CD4-positive, alpha-beta memory T cell (primary cell): ENCODE measurements around the gene CDCA8. TPM values are rescaled to one million over a fixed set of nuclear protein-coding genes. Genes with fewer than 3 reads are reported as not detected.

Experiments
- CTCF ChIA-PET: fragments of 350-600 bp; sonication (Branson Sonifier 250); formaldehyde crosslinking; loops from one replicate; lab custom pipeline; 2021; ENCODE audit warnings: inconsistent platforms; ENCODE audit not compliant: partially characterized antibody; lab: Charles Lee
- POLR2A ChIA-PET: fragments of 350-600 bp; sonication (Branson Sonifier 250); formaldehyde crosslinking; loops from one replicate; lab custom pipeline; 2021; ENCODE audit not compliant: partially characterized antibody; lab: Charles Lee
- DNase-seq, 5 donors: peaks; one replicate each; pipeline versions ENCODE4 v3.0.0 to v3.0.0-alpha.2; 2020 to 2022; ENCODE audit warnings: mixed read lengths in 1 of 5
- H3K27ac ChIP-seq: one replicate; pipeline ENCODE4 v1.7.0; 2013; ENCODE audit warnings: low read depth, low read length
- H3K27me3 ChIP-seq: 2 replicates; pipeline ENCODE4 v1.7.0; 2013; ENCODE audit warnings: mild to moderate bottlenecking, low read length, moderate library complexity; ENCODE audit not compliant: insufficient read depth
- H3K36me3 ChIP-seq: 2 replicates; pipeline ENCODE4 v1.7.0; 2013; ENCODE audit warnings: mild to moderate bottlenecking, low read length, moderate library complexity; ENCODE audit not compliant: insufficient read depth
- H3K4me1 ChIP-seq: 2 replicates; pipeline ENCODE4 v1.7.0; 2013; ENCODE audit warnings: mild to moderate bottlenecking, low read length, moderate library complexity; ENCODE audit not compliant: insufficient read depth
- H3K4me3 ChIP-seq, 2 donors: one replicate each; pipeline ENCODE4 v1.7.0; 2013; ENCODE audit warnings: low read length in 2 of 2, mild to moderate bottlenecking in 1 of 2
- H3K9me3 ChIP-seq, 2 donors: one replicate each; pipeline ENCODE4 v1.7.0; 2013; ENCODE audit warnings: low read length in 2 of 2, control low read depth in 1 of 2; ENCODE audit not compliant: control insufficient read depth in 1 of 2
- H3K27ac Mint-ChIP-seq, 7 donors: one replicate each; pipeline ENCODE4 v1.8.0; 2020 to 2021; ENCODE audit warnings: mixed read lengths in 7 of 7, mild to moderate bottlenecking in 6 of 7, inconsistent platforms in 3 of 7, moderate library complexity in 3 of 7
- H3K27me3 Mint-ChIP-seq, 2 donors: one replicate each; pipeline ENCODE4 v1.8.0; 2020 to 2021; ENCODE audit warnings: mixed read lengths in 2 of 2
- H3K36me3 Mint-ChIP-seq, 2 donors: one replicate each; pipeline ENCODE4 v1.8.0; 2020 to 2021; ENCODE audit warnings: mixed read lengths in 2 of 2, inconsistent platforms in 1 of 2, mild to moderate bottlenecking in 1 of 2
- H3K4me1 Mint-ChIP-seq, 4 donors: one replicate each; pipeline ENCODE4 v1.8.0; 2020 to 2021; ENCODE audit warnings: mixed read lengths in 4 of 4, mild to moderate bottlenecking in 1 of 4
- H3K4me3 Mint-ChIP-seq, 8 donors: one replicate each; pipeline ENCODE4 v1.8.0; 2020 to 2021; ENCODE audit warnings: mixed read lengths in 8 of 8, mild to moderate bottlenecking in 7 of 8, moderate library complexity in 6 of 8, inconsistent platforms in 3 of 8
- H3K9me3 Mint-ChIP-seq, 8 donors: one replicate each; pipeline ENCODE4 v1.8.0; 2020 to 2021; ENCODE audit warnings: mixed read lengths in 8 of 8, mild to moderate bottlenecking in 5 of 8, inconsistent platforms in 3 of 8, moderate library complexity in 1 of 8
- intact Hi-C: fragments of 100-400 bp; cut with micrococcal nuclease; formaldehyde crosslinking; loops from one replicate; pipeline ENCODE4 v1.15.1; 2023
- polyA plus RNA-seq, 2 donors: library from polyadenylated mRNA; unstranded; fragments of 300-500 nt; fragmentation: Illumina TruSeq; gene quantifications; one replicate each; pipeline ENCODE4 v1.2.3, GENCODE V29; 2021
- total RNA-seq, 2 experiments: library from RNA; stranded (reverse); gene quantifications; one replicate each; pipeline ENCODE4 v1.2.3, GENCODE V29; 2021

Gene CDCA8
- total and polyA plus RNA-seq, 4 experiments from 2014 or later: 0.61 to 2.7 (median 1.3) TPM

DNA sequence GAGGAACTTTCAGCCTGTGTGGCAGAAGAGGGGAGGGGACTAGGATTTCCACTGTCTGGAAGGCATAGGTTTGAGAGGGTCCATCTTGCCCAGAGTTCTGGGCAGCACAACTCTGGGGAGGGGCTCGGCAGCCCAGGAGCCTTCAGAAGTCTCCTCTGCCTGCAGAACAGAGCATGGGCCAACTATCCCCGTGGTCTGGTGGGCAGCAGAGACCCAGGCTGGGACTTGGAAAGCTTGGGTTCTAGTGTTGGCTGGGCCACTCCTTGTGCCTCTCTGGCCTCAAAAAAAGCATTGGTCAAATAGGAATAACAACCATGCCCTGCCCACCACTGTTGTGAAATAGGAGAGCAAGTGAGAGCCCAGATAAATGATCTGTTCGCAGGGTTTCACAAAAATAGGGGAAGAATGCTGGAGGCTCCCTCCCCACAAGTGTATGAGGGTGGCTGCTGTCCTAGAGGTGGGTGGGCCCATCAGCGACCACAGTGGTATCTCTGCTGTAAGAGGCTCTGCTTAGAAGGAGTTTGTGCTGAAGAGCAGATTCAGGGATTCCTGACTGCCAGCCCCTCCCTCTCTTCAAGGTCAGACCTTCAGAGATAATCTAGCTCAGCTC lies 63.7 kb downstream of the CDCA8 start:
- Histone ChIP-seq H3K9me3 (no peaks in the 10 kb centered on the region), H3K27me3 (peaks cover 13% of the 10 kb centered on the region), H3K4me3 (no peak overlapping the region), H3K4me1 (no peaks in the 10 kb centered on the region), H3K27ac (no peak overlapping the region), H3K36me3 (no peaks in the 10 kb centered on the region)
- H3K27me3 Mint-ChIP-seq: peaks cover 18 to 22% of the 10 kb centered on the region in 2 donors
- CTCF ChIA-PET: no interaction called here
- POLR2A ChIA-PET: no interaction called here
- H3K4me3 Mint-ChIP-seq: peak overlapping the region in 1 of 8 donors; percentile 3
- peaks cover 2 to 8% (median 7%) of the 10 kb centered on the region in 4 donors for H3K4me1 Mint-ChIP-seq
- H3K36me3 Mint-ChIP-seq: no peaks in the 10 kb centered on the region
- H3K27ac Mint-ChIP-seq: no peak overlapping the region
- no peaks in the 10 kb centered on the region for H3K9me3 Mint-ChIP-seq
- intact Hi-C loops: no loop called here
- no peak for DNase-seq

Other genes starting within 250 kb of the CDCA8 start
- 10 to 100 TPM; 54.6 to 60.7 TPM for gene ZC3H12A, start 217.9 kb upstream of the CDCA8 start, total RNA-seq
- gene ZC3H12A, start 217.9 kb upstream of the CDCA8 start, polyA plus RNA-seq: 10 to 100 TPM; 10.6 to 19.9 TPM
- 10 to 100 TPM; 97.9 to 98.2 TPM for gene MEAF6, start 177.8 kb upstream of the CDCA8 start, total RNA-seq
- gene MEAF6, start 177.8 kb upstream of the CDCA8 start, polyA plus RNA-seq: 100 to 1,000 TPM; 132 to 221 TPM
- gene SNIP1, start 138.2 kb upstream of the CDCA8 start, total RNA-seq: 10 to 100 TPM; 29.8 to 30.2 TPM
- gene SNIP1, start 138.2 kb upstream of the CDCA8 start, polyA plus RNA-seq: 1 to 10 TPM; 2.1 to 7.1 TPM
- under 1 TPM in 1 of 2 experiments, not detected in 1; 0.25 TPM for gene DNALI1, start 135.6 kb upstream of the CDCA8 start, total RNA-seq
- under 1 TPM in 1 of 2 donors, not detected in 1; 0.69 TPM for gene DNALI1, start 135.6 kb upstream of the CDCA8 start, polyA plus RNA-seq
- 10 to 100 TPM; 33.9 to 37.1 TPM for gene GNL2, start 96.6 kb upstream of the CDCA8 start, total RNA-seq
- 10 to 100 TPM; 33.6 to 56.3 TPM for gene GNL2, start 96.6 kb upstream of the CDCA8 start, polyA plus RNA-seq
- not detected for gene RSPO1, start 57.6 kb upstream of the CDCA8 start, total RNA-seq
- gene RSPO1, start 57.6 kb upstream of the CDCA8 start, polyA plus RNA-seq: not detected
- gene EPHA10, start 72.6 kb downstream of the CDCA8 start, total RNA-seq: under 1 TPM in 1 of 2 experiments, not detected in 1; 0.36 TPM
- not detected for gene EPHA10, start 72.6 kb downstream of the CDCA8 start, polyA plus RNA-seq
- 1 to 10 TPM; 1.9 to 2.3 TPM for gene MANEAL, start 101.3 kb downstream of the CDCA8 start, total RNA-seq
- 1 to 10 TPM in 1 of 2 donors, under 1 TPM in 1; 0.58 to 1.3 TPM for gene MANEAL, start 101.3 kb downstream of the CDCA8 start, polyA plus RNA-seq
- 10 to 100 TPM; 12.4 to 13.9 TPM for gene C1orf122, start 115.3 kb downstream of the CDCA8 start, total RNA-seq
- 10 to 100 TPM; 21.9 to 28.9 TPM for gene C1orf122, start 115.3 kb downstream of the CDCA8 start, polyA plus RNA-seq
- 10 to 100 TPM; 13.8 to 14.1 TPM for gene YRDC, start 115.7 kb downstream of the CDCA8 start, total RNA-seq
- 10 to 100 TPM; 21.4 to 28.6 TPM for gene YRDC, start 115.7 kb downstream of the CDCA8 start, polyA plus RNA-seq
- 10 to 100 TPM; 30.1 to 32.5 TPM for gene MTF1, start 167.1 kb downstream of the CDCA8 start, total RNA-seq
- 10 to 100 TPM; 12.4 to 21.6 TPM for gene MTF1, start 167.1 kb downstream of the CDCA8 start, polyA plus RNA-seq